HEK293T (cell line): ENCODE measurements around the gene PPM1J.

ENCODE experiments used
- BHLHE40 ChIP-seq: fragments of 450-650 bp; IDR thresholded peaks from 2 replicates; pipeline ENCODE4 v1.6.1; 2016; ENCODE audit warnings: mild to moderate bottlenecking, moderate library complexity, borderline replicate concordance
- FOXA1 ChIP-seq: fragments of 450-650 bp; IDR thresholded peaks from 2 replicates; pipeline ENCODE4 v1.6.1; 2016; ENCODE audit warnings: mild to moderate bottlenecking
- FOXK2 ChIP-seq: fragments of 450-650 bp; IDR thresholded peaks from 2 replicates; pipeline ENCODE4 v1.6.1; 2016; ENCODE audit warnings: mild to moderate bottlenecking
- FOXM1 ChIP-seq: fragments of 450-650 bp; IDR thresholded peaks from 2 replicates; pipeline ENCODE4 v1.6.1; 2017; ENCODE audit warnings: mild to moderate bottlenecking, borderline replicate concordance
- SP1 ChIP-seq: fragments of 450-650 bp; IDR thresholded peaks from 2 replicates; pipeline ENCODE4 v1.6.1; 2017
- SUZ12 ChIP-seq: fragments of 450-650 bp; IDR thresholded peaks from 2 replicates; pipeline ENCODE4 v1.6.1; 2016; ENCODE audit warnings: mild to moderate bottlenecking

DNA sequence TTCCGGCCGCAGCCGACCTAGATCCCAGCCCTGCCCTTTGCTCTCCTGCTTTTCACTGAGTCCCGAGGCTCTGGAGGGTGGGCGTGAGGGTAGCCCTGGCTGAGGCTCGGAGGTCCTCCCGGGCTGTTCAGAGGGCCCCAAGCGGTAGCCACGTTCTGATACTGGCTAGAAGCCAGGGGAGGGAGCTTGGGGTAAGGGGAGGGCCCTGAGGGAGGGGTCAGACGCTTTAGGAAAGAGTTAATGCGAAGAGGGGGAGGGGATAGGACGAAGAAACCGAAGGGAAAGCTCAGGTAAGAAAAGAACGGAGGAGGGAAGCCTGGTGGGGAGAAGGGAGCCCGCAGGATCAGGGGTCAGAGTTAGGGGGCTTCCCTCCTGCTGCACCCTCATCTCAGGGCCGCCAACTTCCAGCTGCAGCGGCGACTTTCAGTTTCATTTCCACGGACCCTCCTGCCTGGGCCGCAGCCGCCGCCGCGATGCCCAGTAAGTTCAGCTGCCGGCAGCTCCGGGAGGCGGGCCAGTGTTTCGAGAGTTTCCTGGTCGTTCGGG is 40.6 kb downstream of the PPM1J start, which contains the start of gene MOV10:
- TF ChIP-seq FOXM1: peak; percentile 57; the same call in 1 of the 2 replicates
- no peak for TF ChIP-seq FOXK2
- no peak for TF ChIP-seq SP1
- TF ChIP-seq SUZ12: no peak
- no peak for TF ChIP-seq BHLHE40
- TF ChIP-seq FOXA1: no peak
